ENCODE results near the gene SIAH3.
A peak's percentile ranks its signal among the peaks of the same experiment; 100 is the strongest.

The SIAH3 gene

GRCh38 chr13:45776748-45777147, 74.8 kb downstream of the SIAH3 start:
- Histone ChIP-seq H3K36me3 (ENCODE audit: control insufficient read depth in 2 of 2, insufficient read depth in 1 of 2, low read length in 2 of 2) (no peaks in the 10 kb centered on the region), H3K4me3 (ENCODE audit: low read depth, low read length) (no peak overlapping the region), H3K27ac (ENCODE audit: extremely low read depth, low read depth, low read length) (no peak overlapping the region), H3K4me1 (ENCODE audit: control insufficient read depth, insufficient read depth, low read length) (peaks cover 13% of the 10 kb centered on the region), H3K9me3 (ENCODE audit: control insufficient read depth, insufficient read depth, low read depth, low read length) (no peaks in the 10 kb centered on the region)
- ChIA-PET CTCF (no interaction called here), POLR2A (no interaction called here)
- TF ChIP-seq ZBTB20 (tag by site-specific recombination; IDR thresholded peaks at IDR 0.05) (no peak), ZNF561 (tag by site-specific recombination; IDR thresholded peaks at IDR 0.05; ENCODE audit: borderline replicate concordance) (no peak), ZNF2 (tag by site-specific recombination; IDR thresholded peaks at IDR 0.05) (no peak), HIC1 (tag by site-specific recombination; IDR thresholded peaks at IDR 0.05) (no peak), ZNF830 (tag by site-specific recombination; IDR thresholded peaks at IDR 0.05; ENCODE audit: low read depth) (no peak), ZNF23 (tag by site-specific recombination; IDR thresholded peaks at IDR 0.05; ENCODE audit: borderline replicate concordance) (no peak), ZNF335 (tag by site-specific recombination; conservative IDR thresholded peaks at IDR 0.05) (no peak), ZNF473 (tag by site-specific recombination; IDR thresholded peaks at IDR 0.05) (no peak), ZNF112 (tag by site-specific recombination; IDR thresholded peaks at IDR 0.05) (no peak)

GRCh38 chr13:45775401-45775963, 76.1 kb downstream of the SIAH3 start:
- Histone ChIP-seq H3K9me3 (ENCODE audit: control insufficient read depth, insufficient read depth, low read depth, low read length) (no peaks in the 10 kb centered on the region; the same call in 1 of the 2 replicates), H3K27ac (ENCODE audit: extremely low read depth, low read depth, low read length) (no peak overlapping the region), H3K4me3 (ENCODE audit: low read depth, low read length) (no peak overlapping the region), H3K36me3 (ENCODE audit: control insufficient read depth in 2 of 2, insufficient read depth in 1 of 2, low read length in 2 of 2) (no peaks in the 10 kb centered on the region), H3K4me1 (ENCODE audit: control insufficient read depth, insufficient read depth, low read length) (peaks cover 6% of the 10 kb centered on the region; the same call in 1 of the 2 replicates)
- peak; percentile 96 for TF ChIP-seq GLIS1 (tag by site-specific recombination; IDR thresholded peaks at IDR 0.05)
- TF ChIP-seq ZIC2 (tag by site-specific recombination; IDR thresholded peaks at IDR 0.05): peak; percentile 73
- TF ChIP-seq BCL11B (tag by site-specific recombination; IDR thresholded peaks at IDR 0.05; ENCODE audit: low read depth): no peak
- ChIA-PET CTCF (no interaction called here), POLR2A (no interaction called here)

- no peak overlapping the region for H3K27ac ChIP-seq (ENCODE audit: extremely low read depth, low read depth, low read length)
- no peak overlapping the region for H3K4me3 ChIP-seq (ENCODE audit: low read depth, low read length)
- H3K4me1 ChIP-seq (ENCODE audit: control insufficient read depth, insufficient read depth, low read length): peaks cover 6% of the 10 kb centered on the region; the same call in 1 of the 2 replicates
- POLR2A ChIA-PET: no interaction called here
- H3K9me3 ChIP-seq (ENCODE audit: control insufficient read depth, insufficient read depth, low read depth, low read length): no peaks in the 10 kb centered on the region; the same call in 1 of the 2 replicates
- no peak for TF ChIP-seq ZNF785 (tag by site-specific recombination; IDR thresholded peaks at IDR 0.05)
- 0 out of 2 replicates have a peak, but pooled peaks have one; percentile 27 for TF ChIP-seq GLIS1 (tag by site-specific recombination; IDR thresholded peaks at IDR 0.05)
- CTCF ChIA-PET: interaction anchor here (0.5 kb wide), 1 partner anchor 9 kb away, joined by 3 read pairs; no protein-coding TSS in a partner anchor
- no peaks in the 10 kb centered on the region for H3K36me3 ChIP-seq (ENCODE audit: control insufficient read depth in 2 of 2, insufficient read depth in 1 of 2, low read length in 2 of 2)
Observed at GRCh38 chr13:45773944-45774343, 77.6 kb downstream of the SIAH3 start.

- Histone ChIP-seq H3K36me3 (ENCODE audit: control insufficient read depth in 2 of 2, insufficient read depth in 1 of 2, low read length in 2 of 2) (no peaks in the 10 kb centered on the region), H3K9me3 (ENCODE audit: control insufficient read depth, insufficient read depth, low read depth, low read length) (no peaks in the 10 kb centered on the region; the same call in 1 of the 2 replicates), H3K4me3 (ENCODE audit: low read depth, low read length) (no peak overlapping the region), H3K4me1 (ENCODE audit: control insufficient read depth, insufficient read depth, low read length) (peaks cover 6% of the 10 kb centered on the region; the same call in 1 of the 2 replicates), H3K27ac (ENCODE audit: extremely low read depth, low read depth, low read length) (no peak overlapping the region)
- POLR2A ChIA-PET: no interaction called here
- CTCF ChIA-PET: no interaction called here
- TF ChIP-seq PRDM6 (tag by site-specific recombination; IDR thresholded peaks at IDR 0.05) (peak; percentile 84), ZNF843 (tag by site-specific recombination; IDR thresholded peaks at IDR 0.05) (peak; percentile 78), ZEB2 (tag by site-specific recombination; IDR thresholded peaks at IDR 0.05) (peak; percentile 77), OSR2 (tag by site-specific recombination; IDR thresholded peaks at IDR 0.05) (peak; percentile 72; the same call in 1 of the 2 replicates), TRIM28 (IDR thresholded peaks at IDR 0.05; ENCODE audit: borderline replicate concordance, low read length) (no peak), ZNF248 (tag by site-specific recombination; IDR thresholded peaks at IDR 0.05) (no peak), ZNF514 (tag by site-specific recombination; IDR thresholded peaks at IDR 0.05) (no peak), ZBTB44 (tag by site-specific recombination; IDR thresholded peaks at IDR 0.05) (no peak), ZNF48 (tag by site-specific recombination; IDR thresholded peaks at IDR 0.05) (no peak), BCL6B (tag by site-specific recombination; IDR thresholded peaks at IDR 0.05) (peak; percentile 96)
Observed at GRCh38 chr13:45773236-45773635, 78.3 kb downstream of the SIAH3 start.
